ENCODE measurements around the gene PLOD2.
"Not testable (repeated sequence)": the region's sequence is repeated elsewhere in the genome, so short reads cannot be mapped to it uniquely, and the experiment has no call there.

The PLOD2 gene

GRCh38 chr3:146134348-146135117, 26.5 kb downstream of the PLOD2 start:
- DNase-seq, result no peak

DNA sequence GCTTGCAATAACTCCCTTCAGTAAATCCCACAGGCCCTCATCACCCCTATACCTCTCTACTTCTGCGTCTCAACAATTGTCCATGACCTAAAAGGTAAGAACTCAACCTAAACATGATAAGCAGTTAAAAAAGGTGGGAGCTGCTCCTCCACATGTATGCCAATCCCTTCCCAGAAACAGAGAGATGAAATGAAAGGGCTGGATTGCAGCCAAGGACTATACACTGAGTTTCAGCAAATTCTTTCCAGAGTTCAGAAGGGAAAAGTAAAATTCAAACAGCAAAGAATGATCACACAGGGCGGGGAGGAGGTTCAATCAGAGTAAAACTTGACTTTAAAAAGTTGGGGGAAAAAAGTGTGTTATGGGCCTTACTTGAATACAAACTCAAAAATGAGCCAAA, 27.5 kb downstream of the PLOD2 start:
- DNase-seq, result no peak

GRCh38 chr3:146131616-146132410, 29.2 kb downstream of the PLOD2 start:
- no peak for DNase-seq

GRCh38 chr3:146130881-146131371, 30.1 kb downstream of the PLOD2 start:
- DNase-seq, result no peak

DNA sequence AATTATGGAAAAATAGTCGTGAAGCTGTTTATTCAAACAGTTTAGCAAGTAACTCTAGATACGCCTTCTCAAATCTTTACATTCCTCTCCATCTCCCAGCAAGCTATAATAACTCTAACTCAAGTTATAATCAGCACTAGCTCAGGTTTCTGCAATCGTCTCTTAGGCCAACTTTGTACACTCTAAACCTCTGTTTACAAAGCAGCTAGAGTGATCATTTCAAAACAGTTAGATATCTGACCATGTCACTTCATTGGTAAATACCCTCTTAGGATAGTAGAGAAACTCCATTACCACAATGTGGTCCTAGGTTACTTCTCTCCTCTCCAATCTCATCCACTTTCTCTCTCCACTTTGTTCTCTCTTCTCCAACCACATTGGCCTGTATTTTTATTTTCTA, 31.2 kb downstream of the PLOD2 start:
- no peak for DNase-seq

DNA sequence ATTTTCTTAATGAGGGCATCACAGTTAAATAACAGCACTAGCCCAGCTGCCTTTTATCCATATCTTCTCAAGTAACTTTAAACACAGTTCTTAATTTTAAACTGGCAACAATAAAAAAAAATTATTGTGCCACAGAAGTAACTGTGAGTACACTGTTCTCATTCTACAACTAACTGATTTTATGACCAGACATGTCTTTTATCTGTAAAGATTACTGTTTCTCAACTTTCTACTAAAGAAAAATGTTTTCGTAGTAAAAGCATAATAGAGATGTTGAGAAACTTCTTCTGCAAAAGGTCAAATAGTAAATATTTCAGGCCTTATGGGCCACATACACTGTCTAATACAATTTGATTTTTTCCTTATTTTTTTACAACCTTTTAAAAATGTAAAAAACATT, 32.0 kb downstream of the PLOD2 start:
- no peak for DNase-seq

DNA sequence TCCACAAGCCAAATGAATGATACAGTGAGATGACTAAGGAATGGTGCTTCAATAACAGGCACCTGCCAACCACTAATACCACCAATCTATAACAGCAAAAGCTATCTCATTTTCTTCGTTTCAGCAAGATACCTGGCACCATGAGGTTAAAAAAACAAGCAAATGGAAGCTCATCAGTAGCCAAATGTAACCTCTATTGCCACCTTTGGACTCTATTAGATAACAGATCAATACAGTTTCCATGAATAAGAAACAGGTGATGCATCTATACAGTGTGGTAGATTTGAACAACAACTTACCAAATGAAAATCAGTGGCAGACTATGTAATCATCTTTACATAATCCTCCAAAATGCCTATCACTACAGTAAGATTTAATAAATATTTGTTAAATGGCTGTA, 32.8 kb downstream of the PLOD2 start:
- no peak for DNase-seq

DNA sequence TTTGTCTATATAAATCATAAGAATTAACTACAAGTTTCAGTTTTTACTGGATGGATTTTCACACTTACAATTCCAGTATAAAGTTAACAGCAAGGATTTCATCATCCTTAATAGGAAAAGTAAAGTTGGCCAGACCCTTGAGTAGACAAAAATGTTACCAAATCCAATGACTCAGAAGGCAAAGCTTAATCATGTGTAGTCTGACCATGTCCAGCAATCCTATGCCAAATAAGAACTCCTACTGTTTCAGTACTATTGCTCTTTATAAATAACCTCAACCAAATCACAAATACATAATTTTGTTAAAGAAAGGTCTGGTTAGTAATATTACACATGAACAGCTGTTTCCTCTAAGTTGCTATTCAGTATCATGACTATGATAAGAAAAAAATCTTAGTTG, 35.0 kb downstream of the PLOD2 start:
- no peak for DNase-seq

DNA sequence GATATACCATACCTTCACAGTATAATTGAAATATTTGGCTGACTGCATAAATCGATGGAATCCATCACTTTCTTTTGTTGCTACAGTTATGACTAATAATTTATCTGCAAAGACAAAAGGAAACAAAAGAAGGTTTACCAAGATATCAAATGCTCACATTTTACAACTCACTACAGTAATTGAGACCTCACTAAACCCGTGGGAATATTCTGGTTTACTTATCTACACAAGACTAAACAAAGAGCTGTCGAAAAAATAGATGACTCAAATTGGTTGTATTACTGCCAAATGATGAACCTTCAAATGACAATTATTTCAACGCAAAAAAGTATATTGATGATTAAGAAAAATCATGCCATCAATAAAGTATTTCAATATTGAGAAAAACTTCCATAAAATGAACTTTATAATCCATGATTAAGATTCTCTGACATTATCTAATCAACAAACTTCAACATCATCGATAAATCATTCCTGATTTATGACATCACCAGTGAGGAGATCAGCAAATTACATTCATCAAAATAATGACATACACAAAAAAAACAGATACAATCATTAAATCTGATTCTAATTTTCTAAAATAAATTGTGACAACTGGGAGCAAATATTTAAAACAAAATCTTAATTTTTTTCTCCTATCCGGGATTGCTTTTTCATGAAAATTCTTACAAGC, 36.7 kb downstream of the PLOD2 start:
- DNase-seq, result no peak

DNA sequence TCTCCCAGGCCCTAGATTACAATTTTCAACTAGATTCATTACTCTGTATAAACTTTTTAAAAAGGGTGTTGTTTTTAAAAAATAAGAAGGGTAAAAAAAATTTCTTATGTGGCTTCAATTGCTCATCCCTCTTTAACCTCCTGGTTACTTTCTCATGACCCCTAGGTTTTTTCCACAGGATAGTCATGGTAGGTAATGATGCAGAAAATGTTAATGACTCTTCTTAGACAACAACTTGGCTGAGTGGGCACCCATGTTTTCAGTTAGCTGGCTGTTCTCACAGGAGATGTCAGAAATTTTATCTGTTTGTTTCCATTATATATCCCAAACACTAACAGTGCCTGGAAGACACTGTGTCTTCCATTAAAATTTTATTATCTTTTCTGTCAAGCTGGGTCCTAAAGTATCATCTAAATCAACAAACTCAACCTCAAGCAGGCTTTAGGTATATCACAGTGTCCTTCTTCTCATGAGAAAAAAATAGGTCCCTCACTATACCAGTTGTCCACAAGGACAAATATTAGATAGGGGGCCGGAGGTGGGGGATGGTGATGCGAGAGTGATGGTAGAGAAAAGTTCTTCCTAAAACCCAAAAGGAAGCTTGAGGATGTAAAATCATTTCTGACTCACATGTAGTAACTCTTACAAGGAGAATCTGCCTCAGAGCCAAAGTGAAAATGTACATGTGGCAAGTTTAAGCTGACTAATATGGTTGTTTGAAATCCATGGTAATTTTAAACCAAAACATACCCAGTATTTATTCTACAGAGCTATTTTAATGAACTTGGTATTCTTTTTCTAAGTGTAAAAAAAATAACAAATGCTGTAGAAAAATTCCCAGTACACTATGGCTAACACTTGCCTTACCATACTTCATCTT, 43.3 kb downstream of the PLOD2 start:
- no peak for DNase-seq

DNA sequence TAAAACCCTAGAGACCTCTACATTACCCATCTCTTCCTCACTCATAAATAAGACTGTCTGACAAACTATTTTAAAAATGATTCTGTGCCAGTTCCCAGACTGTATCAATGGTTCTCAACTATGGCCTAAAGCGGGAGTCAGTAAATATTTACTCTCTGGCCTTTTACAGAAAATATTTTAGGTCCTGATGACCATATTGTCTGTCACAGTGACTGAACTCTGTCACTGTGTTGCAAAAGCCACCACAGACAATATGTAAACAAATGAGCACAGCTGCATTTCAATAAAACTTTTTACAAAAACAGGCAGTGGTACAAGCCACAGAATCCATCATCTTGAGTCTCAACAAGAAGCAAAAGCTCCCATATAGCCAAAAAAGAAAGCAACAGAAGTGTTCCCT, 45.4 kb downstream of the PLOD2 start:
- no peak for DNase-seq

DNA sequence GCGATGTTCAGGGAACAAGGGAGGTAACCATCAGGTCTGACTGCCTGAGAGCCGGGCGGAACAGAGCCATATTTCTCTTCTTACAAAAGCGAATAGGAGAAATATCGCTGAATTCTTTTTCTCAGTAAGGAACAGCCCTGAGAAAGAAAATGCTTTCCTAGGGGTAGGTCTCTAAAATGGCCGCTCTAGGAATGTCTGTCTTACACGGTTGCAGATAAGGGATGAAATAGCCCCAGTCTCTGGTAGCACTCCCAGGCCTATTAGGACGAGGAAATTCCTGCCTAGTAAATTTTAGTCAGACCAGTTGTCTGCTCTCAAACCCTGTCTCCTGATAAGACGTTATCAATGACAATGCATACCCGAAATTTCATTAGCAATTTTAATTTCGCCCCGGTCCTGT, 47.2 kb downstream of the PLOD2 start:
- DNase-seq, result not testable (repeated sequence)

DNA sequence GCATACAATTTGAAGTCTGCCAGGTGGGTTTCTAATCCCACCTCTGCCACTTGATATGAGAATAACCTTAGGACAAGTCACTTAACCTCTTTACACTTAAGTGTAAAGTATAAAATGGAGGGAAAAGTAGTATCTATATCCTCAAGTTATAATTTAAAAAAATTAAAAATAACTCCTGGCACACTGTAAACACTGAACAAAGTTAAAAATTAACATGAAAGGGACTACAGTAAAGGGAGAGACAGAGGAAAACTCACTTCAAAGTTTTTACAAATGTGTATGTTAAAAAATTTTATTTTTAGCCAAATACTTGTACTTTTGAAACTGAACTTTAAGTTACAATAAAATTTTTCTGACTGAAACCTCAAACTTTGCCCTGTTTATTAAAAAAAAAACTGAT, 49.6 kb downstream of the PLOD2 start:
- DNase-seq, result no peak

- DNase-seq, result no peak
Observed at GRCh38 chr3:146110161-146110560, 50.8 kb downstream of the PLOD2 start.

- no peak for DNase-seq
Observed at GRCh38 chr3:146106986-146107385, 54.0 kb downstream of the PLOD2 start.

DNA sequence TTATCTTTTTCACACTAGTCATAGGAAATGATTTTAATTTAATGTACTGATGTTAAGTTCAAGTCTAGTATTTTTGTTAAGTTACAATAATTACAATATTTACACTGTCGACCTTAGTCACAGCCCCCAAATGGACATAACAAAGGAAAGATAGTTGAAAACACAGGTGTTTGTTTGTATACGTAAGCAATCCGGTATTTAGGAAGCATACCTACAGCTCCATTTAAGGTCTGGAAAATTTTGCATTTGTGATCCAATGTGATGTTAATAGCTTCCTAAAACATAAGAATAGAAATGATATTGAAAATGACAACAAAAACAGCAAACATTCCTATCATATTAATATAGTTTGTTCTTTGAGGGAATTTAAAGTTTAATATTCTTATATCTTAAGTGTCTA, 56.9 kb downstream of the PLOD2 start:
- no peak for DNase-seq

DNA sequence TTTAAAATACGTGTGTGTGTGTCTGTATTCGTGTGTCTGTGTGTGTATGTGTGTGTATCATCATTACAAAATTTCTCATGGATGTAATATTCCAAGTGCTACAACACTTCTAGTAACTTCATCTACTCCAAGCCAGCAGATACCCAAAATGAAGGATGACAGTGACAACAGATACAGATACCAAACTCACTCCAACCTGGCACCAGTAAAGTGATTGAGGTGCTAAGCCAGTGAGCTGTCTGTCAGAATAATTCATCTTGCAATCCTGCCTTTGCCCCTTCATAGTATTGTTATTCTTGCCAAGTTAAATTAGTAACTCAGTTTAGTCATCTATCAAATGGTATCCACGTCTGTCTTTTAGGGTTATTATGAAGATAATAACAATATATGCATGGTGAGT, 58.1 kb downstream of the PLOD2 start:
- DNase-seq, result no peak

DNA sequence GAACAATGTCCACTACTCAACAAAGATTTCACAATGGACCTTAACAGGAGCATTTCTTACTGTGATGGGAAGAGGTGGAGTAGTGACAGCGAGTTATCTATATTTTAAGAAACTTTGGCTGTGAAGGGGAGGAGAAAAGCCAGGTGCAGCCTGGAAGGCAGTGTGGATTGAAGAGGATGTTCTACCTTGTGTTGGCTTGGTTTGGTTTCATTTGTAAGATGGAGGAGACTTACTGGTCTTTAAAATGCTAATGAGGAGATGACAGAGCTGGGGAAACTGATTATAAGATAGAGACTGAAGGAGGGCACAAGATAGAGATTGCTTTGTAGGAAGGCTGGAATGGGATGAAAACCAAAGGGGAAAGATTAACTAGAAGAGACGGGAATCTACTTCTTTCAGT, 59.4 kb downstream of the PLOD2 start:
- no peak for DNase-seq

- no peak for DNase-seq
Observed at GRCh38 chr3:146100825-146101444, 60.0 kb downstream of the PLOD2 start.

DNA sequence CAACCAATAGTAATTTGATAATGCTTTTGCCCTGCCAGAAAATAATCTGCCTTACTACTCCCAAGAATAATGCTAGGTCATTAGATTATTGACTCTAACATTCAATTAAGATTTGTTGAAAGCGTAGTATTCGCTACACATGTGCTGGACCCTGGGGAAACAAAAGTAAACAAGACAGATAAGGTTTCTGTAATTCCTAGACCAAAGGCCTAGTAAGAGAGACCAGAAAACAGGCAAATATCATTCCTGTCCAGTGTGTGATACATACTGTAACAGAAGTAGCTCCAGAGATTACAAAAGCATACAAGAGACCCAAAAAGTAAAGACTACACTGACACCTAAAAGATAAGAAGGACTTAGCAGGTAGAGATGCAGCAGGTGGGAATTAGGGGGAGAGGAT, 60.8 kb downstream of the PLOD2 start:
- no peak for DNase-seq

GRCh38 chr3:146099316-146099715, 61.7 kb downstream of the PLOD2 start:
- DNase-seq, result no peak

- DNase-seq, result no peak
Observed at GRCh38 chr3:146093896-146094295, 67.1 kb downstream of the PLOD2 start.

Measured in NCI-H1092 (cell line).